ENCODE results near the gene CACNA1C. TPM values are rescaled to one million over a fixed set of nuclear protein-coding genes. Genes with fewer than 3 reads are reported as not detected.

CACNA1C gene
- total RNA-seq, 1 donor from 2014 or later: 171 TPM

DNA sequence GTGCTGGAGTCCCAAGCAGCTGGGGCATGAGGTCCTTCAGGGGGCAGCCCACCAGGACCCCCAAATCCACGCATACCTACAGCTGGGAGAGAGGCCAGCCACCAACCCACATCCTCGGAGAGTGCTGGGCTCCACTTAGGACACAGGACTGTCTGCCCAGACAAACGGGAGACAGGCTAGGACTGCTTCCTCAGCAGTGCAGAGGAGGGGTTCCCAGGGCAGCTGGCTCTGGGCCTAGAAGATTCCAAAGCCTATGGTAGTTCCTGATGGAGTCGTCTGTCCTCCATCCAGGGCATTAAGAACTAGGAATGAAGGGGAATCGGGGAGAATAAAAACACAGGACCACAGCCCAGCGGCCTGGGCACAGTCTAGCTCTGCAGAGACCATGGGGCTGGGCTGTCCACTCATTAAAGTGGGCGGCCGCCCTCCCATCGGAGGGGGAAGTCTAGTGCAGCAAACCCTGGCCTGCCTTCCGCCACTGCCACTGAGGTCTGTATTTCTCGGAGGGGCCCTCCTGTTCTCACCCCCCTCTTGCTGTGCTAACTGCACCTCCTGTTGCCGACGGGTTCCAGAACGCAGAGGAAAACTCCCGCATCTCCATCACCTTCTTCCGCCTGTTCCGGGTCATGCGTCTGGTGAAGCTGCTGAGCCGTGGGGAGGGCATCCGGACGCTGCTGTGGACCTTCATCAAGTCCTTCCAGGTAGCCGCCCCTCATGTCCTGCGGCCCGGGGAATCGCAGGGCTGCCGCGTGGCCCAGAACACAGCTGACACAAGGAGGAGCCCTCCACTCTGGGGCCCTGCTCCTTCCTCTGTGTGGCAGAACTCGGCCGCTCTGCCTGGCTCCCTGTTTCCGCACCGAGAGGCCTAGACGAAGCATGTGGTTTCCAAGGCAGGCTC lies 598.5 kb downstream of the CACNA1C start:
- ATAC-seq: no peak
- intact Hi-C loops (cut with DNase I): no loop called here

DNA sequence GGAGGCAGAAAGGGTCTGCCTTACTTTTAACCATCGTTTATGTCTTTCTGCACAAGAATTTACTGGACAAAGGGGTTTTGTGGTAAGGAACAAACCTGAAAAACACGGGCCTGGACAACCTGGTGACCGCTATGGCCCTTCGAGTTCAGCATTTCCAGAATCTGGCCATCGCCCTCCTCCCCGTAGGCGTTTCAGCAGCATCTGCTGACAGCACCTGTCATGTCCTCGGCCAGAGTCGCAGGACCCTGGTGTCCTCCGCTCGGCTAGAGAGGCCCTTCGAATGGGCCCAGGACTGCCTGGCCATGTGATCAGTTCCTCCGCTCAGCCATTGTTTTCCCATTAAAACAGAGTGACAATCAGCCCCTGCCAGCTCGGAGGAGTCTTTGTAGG lies 599.2 kb downstream of the CACNA1C start:
- intact Hi-C loops (cut with DNase I): no loop called here
- DNase-seq (ENCODE audit: missing footprints) (no peak), ATAC-seq (no peak)

More for the DNA sequence above, 598.5 kb downstream of the CACNA1C start:
- DNase-seq (ENCODE audit: missing footprints): no peak

DNA sequence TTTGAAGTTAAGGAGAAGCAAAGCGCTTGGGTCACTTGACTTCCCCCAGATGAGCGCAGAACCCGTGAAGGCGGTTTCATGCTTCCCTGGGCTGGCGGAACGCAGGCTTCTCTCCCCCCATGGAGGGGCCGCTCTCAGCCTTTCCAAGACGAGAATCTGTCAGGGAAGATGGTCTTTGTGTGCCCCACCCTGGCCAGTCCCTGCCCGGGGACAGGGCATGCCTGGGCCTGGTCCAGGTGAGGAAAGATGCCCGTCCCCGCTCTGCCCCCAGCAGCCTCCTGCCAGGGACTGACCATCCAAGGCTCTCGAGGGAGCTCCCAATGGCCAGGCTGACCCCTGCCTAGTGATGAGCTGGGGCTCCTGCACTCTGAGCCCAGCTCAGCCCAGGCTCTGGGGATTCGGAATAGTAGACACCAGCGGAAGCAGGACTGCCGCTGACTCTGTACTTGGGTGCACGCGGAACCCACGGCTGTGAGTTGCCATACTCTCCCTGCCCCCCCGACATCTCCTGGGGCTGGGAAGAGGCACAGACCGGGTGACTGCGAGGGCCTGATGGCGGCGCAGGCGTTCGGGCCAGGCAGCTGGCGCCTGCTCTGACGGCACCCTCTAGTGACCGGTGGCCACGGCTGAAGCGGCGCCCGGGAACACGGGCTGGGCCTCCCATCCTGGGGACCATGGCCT lies 599.8 kb downstream of the CACNA1C start:
- ATAC-seq: no peak
- intact Hi-C loops (cut with DNase I): no loop called here
- DNase-seq (ENCODE audit: missing footprints): no peak

DNA sequence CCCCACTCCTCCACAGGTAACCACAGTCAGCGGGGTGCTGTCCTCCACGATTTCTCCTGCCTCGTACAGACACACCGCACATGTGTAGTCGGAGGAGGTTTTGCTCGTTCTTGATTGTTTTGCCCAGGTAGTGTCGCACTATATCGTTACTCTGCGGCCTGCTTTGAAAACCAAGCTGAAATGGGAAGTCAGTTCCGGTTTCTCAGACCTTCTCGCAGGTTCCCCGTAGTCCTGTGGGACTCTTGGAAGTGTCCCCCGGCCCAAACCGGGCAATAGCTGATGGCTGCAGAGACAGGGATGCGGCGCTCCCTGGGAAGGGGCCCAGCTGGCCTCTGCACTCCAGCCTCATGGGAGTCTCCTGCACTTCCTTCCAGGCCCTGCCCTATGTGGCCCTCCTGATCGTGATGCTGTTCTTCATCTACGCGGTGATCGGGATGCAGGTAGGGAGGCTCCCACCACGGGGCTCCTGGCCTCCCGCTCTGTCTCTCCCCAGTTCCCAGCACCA lies 600.7 kb downstream of the CACNA1C start:
- DNase-seq (ENCODE audit: missing footprints) (no peak), ATAC-seq (no peak)
- intact Hi-C loops (cut with DNase I): no loop called here

DNA sequence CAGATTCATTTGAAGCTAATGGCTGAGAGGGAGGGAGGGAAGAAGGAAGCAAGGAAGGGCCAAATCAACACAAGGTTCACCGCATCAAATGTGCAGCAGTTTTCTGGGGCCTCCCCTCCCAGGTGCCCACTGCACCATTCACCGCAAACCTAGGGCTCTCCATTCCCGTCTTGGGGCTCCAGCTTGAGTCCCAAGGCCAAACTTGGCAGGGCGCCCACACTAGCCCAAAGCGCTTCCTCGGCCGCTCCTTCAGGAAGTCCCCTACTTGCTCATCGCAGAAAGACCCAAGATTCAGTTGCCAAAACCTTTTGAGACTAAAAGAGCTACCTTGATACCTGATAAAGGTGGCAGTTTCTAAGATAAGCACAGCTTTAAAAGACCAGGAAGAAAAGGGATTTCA lies 601.5 kb downstream of the CACNA1C start:
- DNase-seq (ENCODE audit: missing footprints) (no peak), ATAC-seq (no peak)
- intact Hi-C loops (cut with DNase I): no loop called here

DNA sequence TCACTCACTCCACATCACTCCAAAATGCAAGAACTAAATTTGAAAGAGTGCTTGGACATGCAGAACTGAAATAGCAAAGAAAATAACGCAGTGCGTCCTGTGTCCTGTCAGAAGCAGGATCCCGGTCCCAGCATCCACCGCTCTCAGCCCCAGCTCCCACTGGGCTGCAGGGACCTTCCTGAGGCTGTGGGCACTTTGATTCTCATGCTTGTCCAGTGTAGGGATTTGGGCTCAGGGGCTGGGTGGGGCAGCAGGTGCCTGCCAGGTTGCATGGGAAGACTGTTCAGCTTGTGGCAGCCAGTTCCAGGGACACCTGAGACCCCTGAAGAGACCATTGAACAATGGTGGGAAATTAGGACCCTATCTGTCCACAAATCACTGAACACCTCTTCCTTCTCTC lies 602.0 kb downstream of the CACNA1C start:
- ATAC-seq (no peak), DNase-seq (ENCODE audit: missing footprints) (no peak)
- intact Hi-C loops (cut with DNase I): no loop called here

DNA sequence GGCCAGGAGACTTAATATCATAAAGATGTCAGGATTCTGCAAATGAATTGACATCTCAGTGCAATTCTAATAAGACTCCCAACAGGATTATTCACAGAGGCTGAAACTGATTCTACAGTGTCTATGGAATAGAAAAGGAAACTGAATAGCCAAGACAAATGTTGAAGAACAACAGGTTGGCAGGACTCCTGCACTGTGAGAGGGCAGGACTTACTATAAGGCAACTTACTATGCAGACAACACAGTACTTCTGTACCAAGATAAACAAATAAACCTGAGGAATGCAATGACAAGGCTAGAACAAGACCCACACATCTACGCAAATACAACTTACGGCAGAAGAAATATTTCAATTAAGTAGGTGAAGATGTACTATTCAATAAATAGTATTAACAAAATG lies 609.7 kb downstream of the CACNA1C start:
- ATAC-seq (no peak), DNase-seq (ENCODE audit: missing footprints) (no peak)
- intact Hi-C loops (cut with DNase I): no loop called here

DNA sequence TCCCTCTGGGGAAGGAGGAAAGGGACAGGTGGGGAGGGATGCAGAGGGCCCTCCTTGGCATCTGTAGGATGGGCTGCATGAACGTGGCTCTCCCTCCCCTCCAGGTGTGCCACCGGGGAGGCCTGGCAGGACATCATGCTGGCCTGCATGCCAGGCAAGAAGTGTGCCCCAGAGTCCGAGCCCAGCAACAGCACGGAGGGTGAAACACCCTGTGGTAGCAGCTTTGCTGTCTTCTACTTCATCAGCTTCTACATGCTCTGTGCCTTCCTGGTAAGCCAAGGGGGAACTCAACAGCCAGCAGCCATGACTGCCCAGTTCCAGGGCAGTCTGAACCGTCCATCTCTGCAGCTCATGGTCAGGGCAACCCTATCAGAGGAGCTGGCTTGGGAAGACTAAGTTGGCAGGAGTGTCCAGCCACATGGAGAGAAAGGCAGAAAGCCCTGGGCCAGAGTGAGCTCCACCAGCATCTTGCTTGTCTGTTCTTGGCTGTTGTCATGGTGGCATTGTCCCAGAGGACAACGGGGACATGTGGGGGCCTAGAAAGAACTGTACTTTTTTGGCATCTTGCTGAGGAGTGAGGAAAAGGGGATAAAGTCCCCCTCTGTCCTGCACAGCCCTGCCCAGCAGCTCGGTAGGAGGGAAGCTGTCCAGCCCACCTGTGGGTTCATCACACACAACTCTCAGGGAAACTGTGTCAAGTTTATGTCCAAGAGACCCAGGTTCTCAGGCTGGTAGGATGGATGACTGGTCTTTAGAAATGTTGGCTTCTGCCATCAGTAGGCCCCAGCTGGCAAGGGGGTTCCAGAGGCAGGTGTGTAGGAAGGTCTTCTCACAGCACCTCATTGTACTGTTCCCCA lies 612.2 kb downstream of the CACNA1C start:
- no peak for DNase-seq (ENCODE audit: missing footprints)
- no peak for ATAC-seq
- intact Hi-C loops (cut with DNase I): no loop called here

DNA sequence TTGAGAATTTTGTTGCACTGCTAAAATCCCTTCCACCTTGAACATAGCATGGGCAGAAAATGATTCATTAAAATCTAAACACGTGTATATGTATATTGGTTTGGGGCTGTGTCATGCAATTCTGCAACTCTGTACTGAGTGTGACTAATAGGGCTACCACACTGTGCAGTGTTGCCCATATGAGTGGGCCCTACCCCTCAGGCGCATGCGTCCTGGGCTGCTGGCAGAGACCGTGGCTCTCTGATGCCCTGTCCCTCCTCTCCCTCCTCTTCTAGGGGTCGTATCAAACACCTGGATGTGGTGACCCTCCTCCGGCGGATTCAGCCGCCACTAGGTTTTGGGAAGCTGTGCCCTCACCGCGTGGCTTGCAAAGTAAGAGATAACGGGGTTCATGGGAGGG lies 613.6 kb downstream of the CACNA1C start:
- intact Hi-C loops (cut with DNase I): no loop called here
- DNase-seq (ENCODE audit: missing footprints): no peak
- no peak for ATAC-seq

DNA sequence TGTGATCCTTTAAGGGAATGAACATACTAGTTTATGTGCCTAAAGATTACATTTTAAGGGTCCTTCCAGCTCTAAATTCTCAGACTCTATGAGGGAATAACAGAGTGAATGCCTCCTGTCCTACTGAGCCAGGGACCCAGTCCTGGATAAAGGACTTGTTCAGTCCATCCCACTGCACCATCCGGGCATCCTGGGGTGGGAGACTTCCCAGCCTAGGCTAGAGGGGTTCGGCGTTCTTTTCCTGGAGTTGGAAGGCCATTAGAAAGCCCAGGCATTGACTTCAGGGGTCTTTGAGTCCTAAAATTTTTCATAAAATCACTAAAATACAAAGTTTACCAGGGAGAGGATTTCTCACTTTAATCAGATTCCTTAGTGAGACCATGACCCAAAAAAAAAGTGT lies 614.1 kb downstream of the CACNA1C start:
- ATAC-seq (no peak), DNase-seq (ENCODE audit: missing footprints) (no peak)
- intact Hi-C loops (cut with DNase I): no loop called here

DNA sequence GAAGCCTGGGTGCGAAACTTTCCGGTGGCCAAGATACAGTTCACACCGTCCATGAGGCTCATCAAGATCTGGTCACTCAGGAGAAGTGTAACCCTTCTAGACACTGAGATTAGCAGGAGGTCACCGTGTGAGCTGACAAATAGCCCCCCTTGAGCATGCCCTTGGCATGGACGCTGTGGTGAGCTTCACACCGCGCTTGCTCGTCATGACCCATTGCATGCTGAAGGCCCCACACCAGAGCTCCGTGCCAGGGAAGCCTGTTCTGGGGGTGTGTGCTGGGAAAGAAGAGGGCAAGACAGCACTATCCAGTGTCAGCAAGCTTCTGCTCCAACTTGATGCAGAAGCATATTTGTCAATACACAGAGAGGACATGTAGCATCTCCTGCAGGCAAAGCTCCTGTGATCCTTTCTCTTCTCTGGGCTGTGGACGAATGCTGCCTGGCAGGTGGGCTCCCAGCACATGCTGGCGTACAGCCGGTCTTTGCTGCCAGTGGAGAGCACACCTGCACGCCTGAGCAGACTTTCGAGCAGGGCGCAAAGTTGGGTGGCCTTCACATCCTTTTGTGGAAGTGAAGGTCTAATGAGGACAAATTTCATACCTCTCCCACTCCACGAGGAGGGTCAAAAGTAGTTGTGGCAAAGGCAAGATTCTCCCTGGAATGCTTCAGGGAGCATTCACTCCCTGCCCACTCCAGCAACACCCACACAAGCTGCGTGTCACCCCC lies 615.1 kb downstream of the CACNA1C start:
- intact Hi-C loops (cut with DNase I): no loop called here
- ATAC-seq: no peak

DNA sequence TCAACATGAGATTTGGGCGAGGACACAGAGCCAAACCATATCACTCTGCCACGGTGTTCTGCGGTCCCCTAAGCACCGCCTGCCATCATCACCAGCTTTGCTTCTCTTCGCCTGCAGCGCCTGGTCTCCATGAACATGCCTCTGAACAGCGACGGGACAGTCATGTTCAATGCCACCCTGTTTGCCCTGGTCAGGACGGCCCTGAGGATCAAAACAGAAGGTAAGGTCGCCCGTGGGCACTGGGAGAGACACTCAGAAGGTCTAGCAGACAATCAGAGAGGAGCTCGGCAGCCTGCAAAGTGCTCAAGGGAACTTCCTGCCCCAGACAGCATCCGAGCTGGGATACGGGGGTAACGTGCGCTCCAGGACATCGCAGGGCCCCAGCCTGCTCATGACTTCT lies 616.0 kb downstream of the CACNA1C start:
- intact Hi-C loops (cut with DNase I): no loop called here
- ATAC-seq (no peak), DNase-seq (ENCODE audit: missing footprints) (no peak)

More for the DNA sequence above, 615.1 kb downstream of the CACNA1C start:
- DNase-seq (ENCODE audit: missing footprints): no peak

DNA sequence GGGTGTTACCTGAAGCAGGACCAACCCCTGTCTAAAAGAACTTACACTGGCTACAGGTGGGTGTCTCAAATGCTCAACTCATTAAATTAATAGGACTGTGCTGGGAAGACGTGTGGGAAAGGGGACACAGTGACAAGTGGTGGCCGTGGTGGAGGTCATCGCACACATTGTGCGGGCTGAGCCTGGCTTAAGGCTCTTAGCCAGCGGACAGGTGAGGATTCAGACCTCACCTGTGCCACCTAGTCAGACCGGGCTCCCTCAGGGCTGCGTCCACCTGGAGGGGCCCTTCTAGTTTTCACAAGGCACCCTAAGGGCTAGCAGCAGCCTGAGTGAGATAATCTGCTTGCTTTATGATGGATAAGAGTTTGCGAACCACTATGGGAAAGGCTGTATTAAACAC lies 616.8 kb downstream of the CACNA1C start:
- DNase-seq (ENCODE audit: missing footprints): no peak
- intact Hi-C loops (cut with DNase I): no loop called here
- no peak for ATAC-seq

DNA sequence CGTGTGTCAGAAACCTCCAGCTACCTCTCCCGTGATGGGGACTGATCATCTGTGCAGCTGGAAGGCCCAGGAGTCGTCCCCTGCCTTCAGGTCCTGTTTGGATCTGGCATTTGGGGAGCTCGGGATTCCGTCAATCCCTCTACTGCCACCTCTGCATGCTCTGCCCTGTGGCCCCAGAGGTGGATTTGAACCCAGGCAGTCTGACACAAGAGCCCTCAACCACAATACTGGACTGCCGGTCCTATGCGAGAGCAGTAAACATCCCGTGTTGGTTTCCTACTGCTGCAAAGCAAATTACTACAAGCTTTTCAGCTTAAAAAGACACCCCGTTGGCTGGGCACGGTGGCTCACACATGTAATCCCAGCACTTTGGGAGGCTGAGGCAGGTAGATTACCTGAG lies 620.1 kb downstream of the CACNA1C start:
- ATAC-seq (no peak), DNase-seq (ENCODE audit: missing footprints) (no peak)
- intact Hi-C loops (cut with DNase I): no loop called here

DNA sequence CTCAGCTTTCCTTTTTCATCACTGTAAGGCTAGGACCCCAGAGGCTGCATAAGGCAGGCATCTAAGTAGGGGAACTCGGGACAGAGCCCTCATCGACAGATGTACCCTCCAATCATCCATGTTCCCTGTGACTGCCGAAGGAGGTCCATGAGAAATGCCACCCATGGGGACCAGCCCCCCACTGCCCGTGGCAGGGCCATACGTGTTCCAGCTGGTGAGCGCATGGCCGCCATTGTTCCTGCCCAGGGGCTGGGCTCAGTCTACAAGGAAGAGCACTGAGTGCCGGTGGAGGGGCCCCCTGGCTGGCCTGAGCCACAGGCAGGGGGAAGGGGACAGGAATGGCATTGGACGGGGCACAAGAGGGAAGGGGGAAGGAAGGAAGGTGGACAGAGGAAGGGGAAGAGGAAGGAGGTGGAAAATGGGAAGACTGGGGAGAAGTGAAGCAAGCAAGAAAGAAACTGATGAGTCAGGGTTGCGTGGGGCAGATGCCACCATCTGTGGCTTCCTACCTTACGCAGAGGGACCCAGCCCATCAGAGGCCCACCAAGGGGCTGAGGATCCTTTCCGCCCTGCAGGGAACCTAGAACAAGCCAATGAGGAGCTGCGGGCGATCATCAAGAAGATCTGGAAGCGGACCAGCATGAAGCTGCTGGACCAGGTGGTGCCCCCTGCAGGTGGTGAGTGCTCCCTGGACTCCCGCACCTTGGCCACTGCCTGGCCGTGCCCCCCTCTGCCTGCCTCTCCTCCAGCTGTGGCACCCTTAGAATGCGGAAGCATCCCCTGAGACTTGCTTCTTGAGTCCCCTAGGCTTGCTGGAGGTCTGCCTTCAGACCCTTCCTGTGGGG lies 621.4 kb downstream of the CACNA1C start:
- intact Hi-C loops (cut with DNase I): no loop called here
- DNase-seq (ENCODE audit: missing footprints): no peak
- ATAC-seq: no peak

DNA sequence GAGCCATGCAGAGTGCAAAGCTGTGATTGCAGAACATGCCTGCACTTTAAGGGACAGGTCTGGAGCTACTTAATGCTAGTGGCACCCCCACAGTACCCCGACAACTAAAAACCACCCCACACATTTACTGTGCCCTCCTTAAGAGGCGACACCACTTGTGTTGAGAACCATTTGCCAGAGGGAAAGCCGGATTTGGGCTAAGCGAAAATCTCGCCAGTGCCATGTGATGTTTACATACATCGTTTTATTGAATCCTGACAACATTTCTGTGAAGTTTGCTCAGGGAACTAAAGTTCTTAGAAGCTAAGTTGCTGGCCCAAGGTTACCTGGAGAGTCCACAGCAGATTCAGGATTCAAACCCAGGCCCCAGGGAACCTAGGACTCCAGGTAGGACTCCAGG lies 623.0 kb downstream of the CACNA1C start:
- intact Hi-C loops (cut with DNase I): no loop called here
- no peak for ATAC-seq
- no peak for DNase-seq (ENCODE audit: missing footprints)

DNA sequence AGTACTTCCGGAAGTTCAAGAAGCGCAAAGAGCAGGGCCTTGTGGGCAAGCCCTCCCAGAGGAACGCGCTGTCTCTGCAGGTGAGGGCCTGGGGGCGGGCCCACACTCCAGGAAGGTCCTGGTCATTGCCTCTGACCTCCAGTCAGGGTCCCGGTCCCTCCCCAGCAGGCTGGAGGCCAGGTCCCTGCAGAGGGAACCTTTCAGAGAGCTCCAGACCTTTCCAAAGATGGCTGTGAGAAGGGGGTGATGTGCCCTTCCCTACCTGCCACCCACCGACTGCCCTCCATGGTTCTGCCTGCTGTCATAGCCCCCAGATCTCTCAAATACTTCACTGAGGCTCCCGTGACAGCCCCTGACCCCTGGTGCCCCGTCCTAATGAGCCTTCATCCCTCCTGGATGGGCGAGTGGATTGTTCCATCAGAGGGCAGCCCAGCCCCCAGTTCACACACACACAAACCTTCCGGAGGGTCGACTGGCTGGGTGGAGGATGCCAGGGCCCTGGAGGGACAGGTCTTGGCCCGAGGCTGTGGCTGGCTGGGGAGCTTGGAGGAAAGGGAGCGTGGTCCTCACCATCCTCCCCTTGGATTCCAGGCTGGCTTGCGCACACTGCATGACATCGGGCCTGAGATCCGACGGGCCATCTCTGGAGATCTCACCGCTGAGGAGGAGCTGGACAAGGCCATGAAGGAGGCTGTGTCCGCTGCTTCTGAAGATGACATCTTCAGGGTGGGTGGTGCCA lies 624.5 kb downstream of the CACNA1C start:
- ATAC-seq: no peak
- intact Hi-C loops (cut with DNase I): no loop called here
- DNase-seq (ENCODE audit: missing footprints): no peak
